Liver (tissue), 3 donors: ENCODE results near the gene HSPBAP1.

Experiments used
- JUND ChIP-seq, 2 donors: IDR thresholded peaks; 2 replicates each; pipeline ENCODE4 v1.6.1; 2016; ENCODE audit warnings: antibody characterized with exemption in 2 of 2
- NR2F2 ChIP-seq: IDR thresholded peaks from 2 replicates; pipeline ENCODE4 v1.6.1; 2016; ENCODE audit warnings: antibody characterized with exemption
- RAD21 ChIP-seq, 2 donors: IDR thresholded peaks; 2 replicates each; pipeline ENCODE4 v1.6.1; 2016; ENCODE audit warnings: antibody characterized with exemption in 2 of 2, mild to moderate bottlenecking in 2 of 2
- SP1 ChIP-seq: IDR thresholded peaks from 2 replicates; pipeline ENCODE4 v1.6.1; 2018; ENCODE audit warnings: antibody characterized with exemption, mild to moderate bottlenecking
- TF ChIP-seq, protein P1 (sequence below): fragments of 150-350 bp; IDR thresholded peaks from 2 replicates; pipeline ENCODE4 v1.5.1; 2017; ENCODE audit warnings: improper control_type of control experiment, low read depth, low read length; ENCODE audit not compliant: missing input control
- TF ChIP-seq, protein P2 (sequence below): IDR thresholded peaks from 2 replicates; pipeline ENCODE4 v1.6.1; 2016; ENCODE audit warnings: antibody characterized with exemption
- TF ChIP-seq, protein P3 (sequence below): IDR thresholded peaks from 2 replicates; pipeline ENCODE4 v1.6.1; 2016; ENCODE audit warnings: antibody characterized with exemption
- donor health status: healthy.
- donor health status: healthy.

DNA sequence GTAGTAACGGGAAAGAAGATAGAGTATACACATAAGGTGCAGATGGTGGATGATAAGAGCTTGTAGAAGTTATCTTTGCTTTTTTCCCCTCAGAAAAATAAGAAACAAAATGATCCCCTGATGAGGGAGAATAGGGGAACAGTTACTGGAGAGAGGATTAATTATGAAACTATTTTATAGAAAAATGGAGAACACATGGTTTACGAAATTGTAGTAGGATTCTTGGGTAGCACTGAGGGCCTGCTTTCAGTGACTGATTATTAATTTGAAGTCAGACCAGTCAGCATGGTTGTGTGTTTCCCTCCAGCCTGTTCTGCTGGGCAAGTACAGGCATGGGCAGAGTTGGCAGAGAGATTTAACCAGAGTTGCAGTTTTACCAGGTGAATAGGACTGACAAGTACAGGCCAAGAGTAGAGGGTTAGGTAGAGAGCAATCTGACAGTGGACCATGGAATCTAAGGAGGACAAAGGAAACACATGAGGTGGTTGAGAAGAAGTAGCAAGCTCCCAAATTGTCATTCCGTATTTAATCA, 7.1 kb upstream of the HSPBAP1 start:
- TF ChIP-seq, protein P1, sequence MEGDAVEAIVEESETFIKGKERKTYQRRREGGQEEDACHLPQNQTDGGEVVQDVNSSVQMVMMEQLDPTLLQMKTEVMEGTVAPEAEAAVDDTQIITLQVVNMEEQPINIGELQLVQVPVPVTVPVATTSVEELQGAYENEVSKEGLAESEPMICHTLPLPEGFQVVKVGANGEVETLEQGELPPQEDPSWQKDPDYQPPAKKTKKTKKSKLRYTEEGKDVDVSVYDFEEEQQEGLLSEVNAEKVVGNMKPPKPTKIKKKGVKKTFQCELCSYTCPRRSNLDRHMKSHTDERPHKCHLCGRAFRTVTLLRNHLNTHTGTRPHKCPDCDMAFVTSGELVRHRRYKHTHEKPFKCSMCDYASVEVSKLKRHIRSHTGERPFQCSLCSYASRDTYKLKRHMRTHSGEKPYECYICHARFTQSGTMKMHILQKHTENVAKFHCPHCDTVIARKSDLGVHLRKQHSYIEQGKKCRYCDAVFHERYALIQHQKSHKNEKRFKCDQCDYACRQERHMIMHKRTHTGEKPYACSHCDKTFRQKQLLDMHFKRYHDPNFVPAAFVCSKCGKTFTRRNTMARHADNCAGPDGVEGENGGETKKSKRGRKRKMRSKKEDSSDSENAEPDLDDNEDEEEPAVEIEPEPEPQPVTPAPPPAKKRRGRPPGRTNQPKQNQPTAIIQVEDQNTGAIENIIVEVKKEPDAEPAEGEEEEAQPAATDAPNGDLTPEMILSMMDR, result no peak
- TF ChIP-seq RAD21 (IDR thresholded peaks at IDR 0.05) (no peak), NR2F2 (no peak), JUND (IDR thresholded peaks at IDR 0.05) (no peak), SP1 (no peak)
- TF ChIP-seq, protein P2, sequence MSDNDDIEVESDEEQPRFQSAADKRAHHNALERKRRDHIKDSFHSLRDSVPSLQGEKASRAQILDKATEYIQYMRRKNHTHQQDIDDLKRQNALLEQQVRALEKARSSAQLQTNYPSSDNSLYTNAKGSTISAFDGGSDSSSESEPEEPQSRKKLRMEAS, result no peak
- TF ChIP-seq, protein P3, sequence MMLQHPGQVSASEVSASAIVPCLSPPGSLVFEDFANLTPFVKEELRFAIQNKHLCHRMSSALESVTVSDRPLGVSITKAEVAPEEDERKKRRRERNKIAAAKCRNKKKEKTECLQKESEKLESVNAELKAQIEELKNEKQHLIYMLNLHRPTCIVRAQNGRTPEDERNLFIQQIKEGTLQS, result no peak
